ENCODE measurements around the gene GARIN5B.

- no peak for TF ChIP-seq CTCF (IDR thresholded peaks at IDR 0.05)
- no peak for TF ChIP-seq POLR2A (IDR thresholded peaks at IDR 0.05)
Measured at GRCh38 chr19:55365245-55365644, 2.2 kb upstream of the GARIN5B start.

Data from ovary (tissue), 3 donors.